Endometrial microvascular endothelial cells (primary cell): ENCODE data around the gene ZIK1. TPM values are rescaled to one million over a fixed set of nuclear protein-coding genes. Genes with fewer than 3 reads are reported as not detected.

Experiments used
- in situ Hi-C: cut with HindIII; loops from 2 replicates; pipeline ENCODE4 v1.10.0; 2017; ENCODE audit warnings: low sequenced_read_pairs, low pct_unique_long_range_greater_than_20kb; ENCODE audit errors: inconsistent ontology term
- total RNA-seq: library from RNA; depleted of rRNA; stranded (reverse); fragments of >200 nt; gene quantifications from one replicate; pipeline ENCODE4 v1.2.3, GENCODE V29; 2015; ENCODE audit errors: inconsistent ontology term

The ZIK1 gene
- total RNA-seq: 0.28 TPM

GRCh38 chr19:57583521-57584416 is at the start of gene ZIK1:
Gene ZIK1 (plus strand): TSS chr19:57584145. CDS start chr19:57584357, 212 bp downstream.
- in situ Hi-C loops: no loop called here

GRCh38 chr19:57537953-57538547 is 45.9 kb upstream of the ZIK1 start:
- in situ Hi-C loops: no loop called here

- in situ Hi-C loops: no loop called here
Measured at GRCh38 chr19:57546513-57546912, 37.4 kb upstream of the ZIK1 start.

- in situ Hi-C loops: no loop called here
Measured at GRCh38 chr19:57552432-57552831, 31.5 kb upstream of the ZIK1 start.

- in situ Hi-C loops: no loop called here
Measured at GRCh38 chr19:57557659-57558058, 26.3 kb upstream of the ZIK1 start.

GRCh38 chr19:57558525-57558924 is 25.4 kb upstream of the ZIK1 start:
- in situ Hi-C loops: no loop called here

- in situ Hi-C loops: no loop called here
Measured at GRCh38 chr19:57559008-57559403, 24.9 kb upstream of the ZIK1 start.

- in situ Hi-C loops: no loop called here
Measured at GRCh38 chr19:57559404-57560025, 24.4 kb upstream of the ZIK1 start, which contains the start of gene ZNF550. Gene ZNF550 (minus strand): TSS chr19:57559863. CDS start chr19:57559682, 181 bp downstream.

GRCh38 chr19:57560049-57560491 is 23.9 kb upstream of the ZIK1 start:
- in situ Hi-C loops: no loop called here

- in situ Hi-C loops: no loop called here
Measured at GRCh38 chr19:57563547-57563946, 20.4 kb upstream of the ZIK1 start.

- in situ Hi-C loops: no loop called here
Measured at GRCh38 chr19:57566396-57567265, 17.3 kb upstream of the ZIK1 start.

- in situ Hi-C loops: no loop called here
Measured at GRCh38 chr19:57570707-57571106, 13.2 kb upstream of the ZIK1 start.

- in situ Hi-C loops: no loop called here
Measured at GRCh38 chr19:57572415-57572947, 11.5 kb upstream of the ZIK1 start.

- in situ Hi-C loops: no loop called here
Measured at GRCh38 chr19:57576661-57577060, 7.3 kb upstream of the ZIK1 start.

GRCh38 chr19:57578487-57579205 is 5.3 kb upstream of the ZIK1 start, which contains the start of gene ZNF416:
Gene ZNF416 (minus strand): TSS chr19:57578911. CDS start chr19:57578704, 207 bp downstream.
- in situ Hi-C loops: no loop called here

- in situ Hi-C loops: no loop called here
Measured at GRCh38 chr19:57583104-57583520, 833 bp upstream of the ZIK1 start.

- in situ Hi-C loops: no loop called here
Measured at GRCh38 chr19:57587529-57587928, 3.6 kb downstream of the ZIK1 start.

- in situ Hi-C loops: no loop called here
Measured at GRCh38 chr19:57599377-57599760, 15.4 kb downstream of the ZIK1 start.
